ENCODE measurements around the gene NEAT1.

Gene NEAT1

DNA sequence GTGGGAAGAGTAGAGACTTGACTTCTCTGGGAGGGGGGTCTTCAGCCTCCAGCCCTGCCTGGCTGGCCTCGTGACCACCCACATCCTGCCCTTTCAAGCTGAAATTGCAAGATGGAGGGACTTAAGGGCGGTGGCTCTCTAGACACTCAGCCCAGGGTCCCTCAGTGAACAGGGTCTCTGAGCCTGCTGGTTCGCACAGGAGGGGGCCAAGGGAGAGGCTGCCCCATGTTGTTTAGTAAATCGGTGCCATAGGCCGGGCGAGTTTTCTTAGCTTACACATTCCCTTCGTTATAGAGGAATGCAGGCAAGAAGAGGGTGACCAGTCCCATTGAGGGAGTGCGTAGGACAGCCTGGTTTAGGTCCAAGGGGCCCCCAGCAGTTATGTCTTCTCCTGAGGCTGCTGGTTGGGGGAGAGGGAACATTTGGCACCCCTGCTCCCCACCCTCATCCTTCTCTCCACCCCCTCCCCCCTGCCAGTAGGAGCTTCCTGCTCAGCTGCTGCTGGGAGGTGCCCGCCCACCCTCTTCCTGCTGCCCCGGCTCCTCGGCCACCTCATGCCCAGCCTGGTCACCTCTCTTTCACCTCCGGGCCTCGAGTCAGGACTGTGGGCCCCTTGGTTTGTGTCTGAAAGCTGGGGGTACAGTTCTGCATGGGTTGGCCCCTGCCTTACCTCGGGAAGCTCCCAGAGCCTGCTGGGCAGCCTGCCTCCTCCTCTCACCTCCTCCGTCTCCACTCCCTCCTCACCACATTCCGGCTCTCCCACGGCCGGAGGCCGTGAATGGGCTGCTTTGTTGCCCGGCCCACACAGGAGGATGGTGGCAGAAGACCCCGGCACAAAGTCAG, 32.3 kb upstream of the NEAT1 start:
- DNase-seq = no peak

- no peak for DNase-seq
Measured at GRCh38 chr11:65390996-65391395, 31.6 kb upstream of the NEAT1 start.

DNA sequence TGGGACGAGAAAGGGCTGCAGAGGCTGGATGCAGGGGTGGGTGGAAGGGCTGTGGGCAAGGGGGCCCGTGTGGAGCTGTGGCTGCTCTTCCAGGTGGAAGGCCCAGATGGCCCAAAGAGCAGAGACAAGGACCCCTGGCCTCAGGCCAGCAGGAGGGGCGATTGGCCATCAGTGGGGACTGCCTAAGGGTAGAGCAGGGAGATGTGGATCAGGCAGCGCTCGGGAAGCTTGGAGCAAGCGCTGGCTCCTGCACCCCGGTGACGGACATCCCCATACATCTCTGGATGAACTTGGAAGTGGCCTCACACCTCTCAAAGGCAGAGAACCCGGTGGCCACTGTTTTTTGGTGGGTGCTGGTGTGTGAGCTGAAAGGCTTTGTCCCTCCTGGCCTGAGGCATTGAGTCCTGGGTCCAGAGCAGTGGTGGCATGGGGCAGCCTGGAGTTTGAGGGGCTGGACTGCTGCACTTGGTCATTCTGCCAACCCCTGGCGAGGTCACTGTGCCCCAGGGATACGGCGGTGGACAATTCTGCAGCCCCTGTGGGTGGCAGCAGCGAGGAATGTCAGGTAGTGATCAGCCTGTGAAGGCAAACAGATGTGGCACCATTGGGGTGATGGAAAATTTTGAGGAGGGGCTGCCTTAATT, 30.3 kb upstream of the NEAT1 start:
- DNase-seq = no peak

DNA sequence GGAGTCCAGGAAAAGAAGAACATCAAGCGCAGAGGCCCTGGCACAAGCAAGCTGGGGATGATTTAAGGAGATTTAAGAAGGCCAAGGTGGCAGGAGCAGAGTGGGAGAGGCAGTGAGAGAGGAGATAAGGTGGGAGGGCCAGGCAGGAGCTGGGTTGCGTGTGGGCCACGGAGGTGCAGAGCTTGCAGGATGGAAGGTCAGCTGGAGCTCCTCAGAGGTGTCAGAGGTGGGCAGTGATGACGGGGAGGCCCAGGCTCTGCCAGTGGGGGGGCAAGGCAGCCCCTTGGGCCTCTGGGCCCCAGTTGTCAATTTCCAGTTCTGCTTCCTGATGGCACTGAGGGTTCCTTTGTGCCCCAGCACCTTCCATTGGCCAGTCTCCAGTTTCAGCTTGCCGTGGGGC, 29.7 kb upstream of the NEAT1 start:
- DNase-seq = no peak

GRCh38 chr11:65393513-65394079, 29.0 kb upstream of the NEAT1 start:
- no peak for DNase-seq

DNA sequence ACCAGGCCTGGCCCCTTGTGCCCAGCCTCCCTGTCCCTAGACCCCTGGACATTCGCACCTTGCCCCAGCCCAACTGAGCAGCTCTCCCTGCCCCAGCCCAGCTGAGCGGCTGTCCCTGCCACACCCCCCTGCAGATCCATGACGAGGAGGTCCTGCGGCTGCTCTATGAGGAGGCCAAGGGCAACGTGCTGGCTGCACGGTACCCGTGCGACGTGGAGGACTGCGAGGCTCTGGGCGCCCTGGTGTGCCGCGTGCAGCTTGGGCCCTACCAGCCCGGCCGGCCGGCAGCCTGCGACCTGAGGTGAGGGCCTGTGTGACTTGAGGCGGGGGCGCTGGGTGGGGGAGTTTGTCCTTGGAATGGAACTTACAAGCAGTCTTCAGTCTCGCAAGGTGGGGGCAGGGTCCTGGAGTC, 28.5 kb upstream of the NEAT1 start:
- DNase-seq = no peak

DNA sequence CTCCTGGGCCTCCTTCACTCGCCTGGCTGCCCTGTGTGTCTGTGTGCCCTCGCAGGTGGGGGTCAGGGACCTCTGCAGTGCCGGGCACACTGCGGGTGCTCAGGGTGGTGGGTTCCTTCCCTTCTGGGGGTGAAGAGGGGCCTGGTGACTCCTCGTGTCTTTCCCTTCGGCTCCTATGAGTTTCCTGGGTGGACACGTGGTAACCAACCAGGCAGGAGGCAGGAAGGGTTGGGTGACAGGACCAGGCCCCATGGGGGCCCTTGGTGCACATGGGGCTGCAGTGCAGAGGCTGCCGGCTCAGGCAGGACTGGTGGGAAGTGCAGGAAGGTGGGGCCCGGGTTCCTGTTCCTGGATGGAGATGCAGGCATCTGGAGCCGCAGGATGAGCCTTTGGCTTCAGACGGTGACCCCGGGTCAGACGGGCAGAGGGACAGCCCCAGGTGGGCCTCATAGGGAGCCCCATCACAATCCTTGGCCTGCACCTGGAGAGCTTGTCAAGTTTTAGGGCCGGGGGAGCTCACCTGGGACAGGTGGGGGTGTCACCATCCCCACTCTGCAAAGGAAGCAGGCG, 26.6 kb upstream of the NEAT1 start:
- no peak for DNase-seq

DNA sequence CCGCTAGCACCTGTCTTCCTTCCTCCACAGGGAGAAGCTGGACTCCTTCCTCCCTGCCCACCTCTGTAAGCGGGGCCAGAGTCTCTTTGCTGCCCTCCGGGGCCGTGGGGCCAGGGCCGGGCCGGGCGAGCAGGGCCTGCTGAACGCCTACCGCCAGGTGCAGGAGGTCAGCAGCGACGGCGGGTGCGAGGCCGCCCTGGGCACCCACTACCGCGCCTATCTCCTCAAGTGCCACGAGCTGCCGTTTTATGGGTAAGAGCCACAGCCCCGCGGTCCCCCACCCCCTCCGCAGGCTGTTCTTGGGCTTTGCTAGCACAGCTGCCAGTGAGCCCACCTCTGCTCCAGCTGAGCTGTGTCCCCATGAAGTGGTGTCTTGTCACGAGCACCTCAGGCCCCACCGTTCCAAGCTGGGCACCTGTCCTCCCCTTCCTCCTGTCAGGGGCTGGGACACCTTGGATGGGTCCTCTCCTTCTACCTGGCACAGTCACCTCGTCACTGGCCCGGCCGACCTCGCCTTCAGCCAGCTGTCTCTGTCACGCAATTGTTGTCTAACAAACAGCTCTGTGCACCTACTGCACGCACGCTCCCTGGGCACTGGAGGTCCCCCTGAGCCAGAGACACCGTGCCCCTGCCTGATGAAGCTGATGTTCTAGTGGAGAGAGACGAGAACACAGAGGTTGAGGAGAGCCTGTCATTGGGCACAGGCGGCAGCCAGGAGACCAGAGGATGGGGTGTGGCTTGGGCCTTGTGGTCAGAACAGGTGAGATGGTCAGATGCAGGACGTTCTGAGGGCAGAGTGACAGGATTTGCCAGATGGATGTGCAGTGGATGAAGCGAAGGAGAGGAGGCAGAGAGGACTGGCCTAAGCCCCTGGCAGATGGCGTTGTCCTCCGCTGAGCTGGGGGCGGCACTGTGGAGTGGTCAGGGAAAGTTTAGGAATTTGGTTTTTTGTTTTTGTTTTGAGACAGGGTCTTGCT, 25.5 kb upstream of the NEAT1 start:
- no peak for DNase-seq

DNA sequence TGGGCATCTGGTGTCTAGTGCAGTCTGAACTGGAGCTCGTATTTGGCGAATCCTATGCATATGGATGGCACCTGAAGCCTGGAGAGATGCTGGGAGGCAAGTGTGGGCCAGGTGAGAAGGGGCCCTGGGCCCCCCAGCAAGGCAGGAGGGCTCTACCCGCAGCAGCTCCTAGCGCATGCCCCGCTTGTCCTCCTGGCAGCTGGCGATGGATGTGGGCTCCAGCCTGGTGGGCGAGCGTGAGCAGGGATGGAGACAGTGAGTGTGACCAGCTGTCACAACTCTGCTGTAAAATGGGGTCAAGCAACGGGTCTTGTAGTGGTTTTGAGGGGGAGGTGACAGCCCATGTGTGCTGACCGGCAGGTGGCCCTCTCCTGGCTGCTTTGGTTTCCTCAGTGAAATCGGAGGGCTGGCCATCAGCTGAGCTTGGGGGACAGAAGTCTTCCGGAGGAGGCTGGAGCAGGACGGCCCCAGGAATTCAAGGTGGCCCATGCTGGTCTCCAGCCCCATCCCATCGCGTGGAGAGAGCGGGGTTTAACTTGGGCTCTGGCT, 24.2 kb upstream of the NEAT1 start:
- no peak for DNase-seq

- no peak for DNase-seq
Measured at GRCh38 chr11:65399249-65399648, 23.3 kb upstream of the NEAT1 start.

- no peak for DNase-seq
Measured at GRCh38 chr11:65399845-65400244, 22.8 kb upstream of the NEAT1 start.

DNA sequence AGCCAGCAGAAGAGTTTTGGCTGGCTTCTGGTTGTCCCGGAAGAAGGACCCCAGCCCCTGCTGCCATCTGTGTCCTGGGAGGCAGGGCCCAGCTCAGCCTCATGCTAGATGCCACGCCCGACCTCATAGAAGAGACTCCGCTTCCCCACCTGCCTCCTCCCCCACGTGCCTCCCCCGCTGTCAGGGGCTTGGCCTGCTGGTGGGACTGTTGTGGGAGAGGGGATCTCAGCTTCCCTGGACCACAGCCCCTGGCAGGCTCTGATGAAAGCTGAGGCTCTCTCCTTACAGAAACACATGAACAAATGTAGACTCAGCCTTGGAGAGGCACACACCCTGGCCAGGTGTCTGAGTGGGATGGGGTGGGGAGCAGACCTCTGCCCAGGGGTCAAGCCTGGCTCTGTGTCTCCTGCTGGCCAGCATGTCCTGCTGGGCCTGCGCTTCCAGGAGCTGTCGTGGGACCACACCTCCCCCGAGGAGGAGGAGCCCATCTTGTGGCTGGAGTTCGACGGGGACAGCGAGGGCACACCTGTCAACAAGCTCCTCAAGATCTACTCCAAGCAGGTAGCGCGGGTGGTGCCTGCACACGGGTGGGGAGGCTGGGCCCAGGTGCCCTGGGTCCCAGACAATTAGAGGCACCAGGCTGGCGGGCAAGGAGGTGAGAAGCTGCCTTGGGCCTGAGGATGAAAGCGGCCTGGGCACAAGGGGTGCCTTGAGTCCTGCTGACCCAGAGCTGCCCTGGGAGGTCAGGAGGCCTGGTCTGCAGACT, 22.1 kb upstream of the NEAT1 start:
- no peak for DNase-seq

DNA sequence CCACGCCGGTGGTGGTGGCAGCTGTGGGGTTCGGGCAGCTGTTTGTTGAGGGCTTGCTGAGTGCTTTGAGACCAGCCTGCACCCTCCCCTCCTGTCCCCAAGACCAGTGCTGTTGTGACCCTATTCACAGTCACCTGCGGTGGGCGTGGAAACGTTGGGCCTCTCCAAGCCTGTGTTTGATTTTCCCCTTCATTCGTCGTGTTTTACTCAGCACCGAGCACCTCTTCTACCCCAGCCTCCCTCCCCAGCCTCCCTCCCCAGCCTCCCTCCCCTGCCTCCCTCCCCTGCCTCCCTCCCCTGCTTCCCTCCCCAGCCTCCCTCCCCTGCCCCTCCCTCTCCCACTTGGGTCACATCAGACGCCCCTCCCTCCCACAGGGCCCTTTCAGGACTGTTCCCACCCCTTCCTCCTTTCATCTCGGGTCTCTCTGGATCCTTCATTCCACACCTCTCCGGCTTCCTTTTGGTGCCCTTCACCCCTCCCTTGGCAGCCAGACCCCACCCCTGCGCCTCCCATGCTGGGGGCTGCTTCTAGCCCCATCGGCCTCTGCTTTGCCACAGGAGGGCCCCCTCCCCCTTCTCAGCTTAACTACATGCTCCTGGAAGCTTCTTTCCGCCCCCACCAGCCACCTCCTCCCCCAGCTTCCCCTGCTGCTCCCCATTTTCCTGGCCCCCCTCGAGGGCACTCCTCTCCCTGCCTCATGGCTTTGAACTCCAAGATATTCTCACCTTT, 21.4 kb upstream of the NEAT1 start:
- no peak for DNase-seq

- no peak for DNase-seq
Measured at GRCh38 chr11:65401803-65402248, 20.8 kb upstream of the NEAT1 start.

- no peak for DNase-seq
Measured at GRCh38 chr11:65402790-65403189, 19.8 kb upstream of the NEAT1 start.

DNA sequence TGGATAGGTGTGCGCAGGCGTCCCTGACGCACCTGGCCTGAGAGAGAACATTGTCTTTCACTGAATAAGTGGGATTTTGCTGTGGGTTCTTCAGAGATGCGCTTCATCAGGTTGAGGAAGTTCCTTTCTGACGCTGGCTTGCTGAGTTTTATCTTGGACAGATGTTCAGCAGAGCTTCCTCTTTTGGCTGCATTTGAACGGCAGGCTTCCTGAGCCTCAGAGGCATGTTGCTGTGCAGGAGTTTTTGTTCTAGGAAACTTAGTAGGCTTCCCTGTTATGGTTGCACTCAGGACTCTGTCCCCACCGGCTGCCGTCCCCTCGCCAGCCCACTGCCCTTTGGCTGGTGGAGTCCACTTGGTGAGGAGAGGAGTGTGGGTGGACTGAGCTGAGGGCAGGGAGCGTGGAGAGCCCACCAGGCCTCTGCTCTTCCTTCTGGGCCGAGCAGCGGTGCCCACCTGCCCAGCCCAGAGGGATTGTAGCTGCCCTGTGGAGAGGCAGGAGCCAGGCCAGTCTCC, 18.9 kb upstream of the NEAT1 start:
- DNase-seq = no peak

GRCh38 chr11:65404210-65404609, 18.4 kb upstream of the NEAT1 start:
- no peak for DNase-seq

DNA sequence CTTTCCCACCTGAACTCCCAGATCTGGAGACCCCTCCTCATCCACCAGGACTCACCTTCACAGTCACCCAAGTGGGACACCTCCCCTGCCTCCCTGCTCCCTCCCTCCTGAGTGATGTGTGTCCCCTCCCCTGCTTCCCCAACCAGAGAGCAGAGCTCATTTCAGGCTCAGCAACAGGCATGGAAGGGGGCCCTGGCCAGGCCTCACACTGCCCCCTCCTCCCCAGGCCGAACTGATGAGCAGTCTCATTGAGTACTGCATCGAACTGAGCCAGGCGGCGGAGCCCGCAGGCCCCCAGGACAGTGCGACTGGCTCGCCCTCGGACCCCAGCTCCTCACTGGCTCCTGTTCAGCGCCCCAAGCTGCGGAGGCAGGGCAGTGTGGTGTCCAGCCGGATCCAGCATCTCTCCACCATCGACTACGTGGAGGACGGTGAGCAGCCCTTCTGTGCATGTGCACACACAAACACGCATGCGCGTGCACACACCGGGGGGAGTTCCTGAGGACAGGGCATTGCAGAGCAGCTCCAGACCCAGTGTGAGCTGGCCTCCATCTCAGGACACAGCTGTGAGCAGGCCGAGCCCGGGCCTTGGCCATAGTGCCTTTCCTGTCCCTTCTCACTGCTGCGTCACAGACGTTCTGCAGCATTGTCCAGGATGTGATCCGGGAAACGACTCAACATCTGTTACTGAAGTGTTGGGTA, 17.8 kb upstream of the NEAT1 start:
- DNase-seq = no peak

- DNase-seq = no peak
Measured at GRCh38 chr11:65410936-65411680, 11.5 kb upstream of the NEAT1 start.
